Epithelial cell of prostate (primary cell): ENCODE results near the gene UBXN11.

Source experiments
- DNase-seq: peaks from one replicate; pipeline ENCODE4 v3.0.0-alpha.2; 2011; ENCODE audit warnings: low read depth, low spot score
- H3K27ac ChIP-seq: fragments of 450-650 bp; 2 replicates; pipeline ENCODE4 v1.5.1; 2017; ENCODE audit warnings: mild to moderate bottlenecking

Gene UBXN11

DNA sequence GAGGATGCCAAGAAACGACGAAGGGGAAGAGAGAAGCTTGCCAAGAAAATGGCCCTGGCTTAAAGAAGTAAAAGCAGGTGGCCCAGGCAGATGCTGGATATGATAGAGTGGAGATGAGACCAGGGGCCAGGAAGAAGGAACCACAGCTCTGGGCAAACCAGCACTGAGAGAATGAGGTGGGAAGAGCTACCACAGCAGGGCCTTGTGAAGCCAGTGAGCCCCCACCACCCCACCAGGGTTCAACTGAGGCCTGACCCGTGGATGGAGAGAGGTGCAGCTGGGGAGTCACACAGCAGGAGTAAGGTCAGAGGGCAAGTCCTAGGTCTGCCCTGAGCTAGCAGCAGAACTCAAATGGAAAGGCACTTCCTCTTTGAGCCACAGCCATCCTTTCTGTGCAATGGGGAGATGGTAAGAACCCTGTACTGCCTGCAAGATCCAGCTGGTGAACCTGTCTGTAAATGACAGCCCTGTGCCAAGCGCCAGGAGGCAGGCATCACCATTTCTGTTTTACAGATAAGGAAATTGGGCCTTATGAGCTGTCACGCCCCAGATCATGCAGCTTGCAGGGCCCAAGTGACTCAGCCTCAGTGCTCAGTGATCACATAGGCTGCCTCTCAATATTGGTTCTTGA is 18.0 kb downstream of the UBXN11 start:
- DNase-seq = no peak

DNA sequence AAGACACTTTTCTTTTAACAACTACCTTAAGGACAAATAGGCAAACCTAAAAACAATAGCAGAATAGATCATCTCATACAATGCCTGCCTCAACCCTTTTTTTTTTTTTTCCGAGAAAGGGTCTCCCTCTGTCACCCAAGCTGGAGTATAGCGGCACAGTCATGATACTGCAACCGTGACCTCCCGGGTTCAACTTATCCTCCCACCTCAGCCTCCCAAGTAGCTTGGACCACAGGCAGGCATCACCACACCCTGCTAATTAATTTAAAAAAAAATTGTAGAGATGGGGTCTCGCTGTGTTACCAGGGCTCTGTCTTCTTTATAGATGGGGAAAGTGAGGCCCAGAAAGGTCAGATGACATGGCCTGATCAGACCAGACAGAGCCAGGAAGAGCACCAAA is 18.6 kb downstream of the UBXN11 start:
- DNase-seq = no peak
- no peak overlapping the region for H3K27ac ChIP-seq

More for the DNA sequence above, 18.0 kb downstream of the UBXN11 start:
- no peak overlapping the region for H3K27ac ChIP-seq

- no peak for DNase-seq
- no peak overlapping the region for H3K27ac ChIP-seq
Measured at GRCh38 chr1:26287033-26287711, 19.3 kb downstream of the UBXN11 start.

DNA sequence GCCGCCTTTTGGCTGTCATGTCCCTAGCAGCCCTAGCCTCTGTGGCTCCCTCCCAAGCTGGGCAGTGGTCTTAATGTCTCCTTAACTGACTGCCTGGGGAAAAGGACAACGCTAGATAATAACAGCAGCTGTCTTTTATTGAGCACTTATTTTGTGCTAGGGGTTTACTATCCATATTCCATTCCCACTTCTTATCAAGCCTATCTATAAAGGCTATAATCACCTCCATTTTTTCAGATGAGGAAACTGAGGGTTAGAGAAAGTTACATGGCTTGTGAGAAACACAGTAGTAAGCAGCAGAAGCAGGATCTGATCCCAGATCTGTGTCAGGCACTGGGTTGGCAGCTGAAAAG is 20.4 kb downstream of the UBXN11 start:
- no peak for DNase-seq
- no peak overlapping the region for H3K27ac ChIP-seq

GRCh38 chr1:26285366-26286063 is 20.9 kb downstream of the UBXN11 start:
- peak overlapping the region; percentile 37 for H3K27ac ChIP-seq
- DNase-seq = no peak

DNA sequence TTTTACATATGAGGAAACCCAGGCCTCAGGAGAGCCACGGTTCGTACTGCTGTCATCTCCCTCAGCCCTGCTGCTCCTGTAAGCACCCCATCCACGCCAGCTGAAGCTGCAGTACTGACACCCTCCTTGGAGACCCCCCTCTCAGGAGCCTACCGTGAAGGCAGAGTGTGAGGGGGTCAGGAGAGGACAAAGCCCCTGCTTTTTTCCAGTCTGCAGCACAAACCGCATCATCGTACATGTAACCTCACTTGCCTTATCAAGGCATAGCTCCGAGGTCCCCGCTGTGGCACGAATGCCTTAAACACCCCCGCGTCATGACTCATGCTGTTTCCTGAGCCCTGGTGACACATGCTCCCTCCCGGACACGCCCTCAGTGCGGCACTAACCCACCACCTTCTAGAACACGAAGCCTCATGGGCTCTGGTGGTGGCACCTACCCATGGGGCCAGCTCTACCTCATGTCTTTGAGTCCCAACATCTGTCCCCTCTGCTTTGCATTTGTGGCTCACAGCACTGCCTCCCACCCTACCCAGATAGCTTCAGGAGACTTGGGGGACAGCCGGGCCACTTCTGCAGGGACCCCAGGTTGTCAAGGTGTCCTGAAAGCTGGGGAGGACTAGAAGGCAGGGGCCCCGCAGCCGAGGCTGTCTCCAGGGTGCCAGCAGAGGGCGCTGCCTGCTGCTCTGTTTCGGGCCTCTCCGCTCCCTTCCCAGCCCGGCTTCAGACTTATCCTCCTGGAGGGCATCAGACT is 21.7 kb downstream of the UBXN11 start:
- no peak for DNase-seq
- H3K27ac ChIP-seq = peak overlapping the region; percentile 37

DNA sequence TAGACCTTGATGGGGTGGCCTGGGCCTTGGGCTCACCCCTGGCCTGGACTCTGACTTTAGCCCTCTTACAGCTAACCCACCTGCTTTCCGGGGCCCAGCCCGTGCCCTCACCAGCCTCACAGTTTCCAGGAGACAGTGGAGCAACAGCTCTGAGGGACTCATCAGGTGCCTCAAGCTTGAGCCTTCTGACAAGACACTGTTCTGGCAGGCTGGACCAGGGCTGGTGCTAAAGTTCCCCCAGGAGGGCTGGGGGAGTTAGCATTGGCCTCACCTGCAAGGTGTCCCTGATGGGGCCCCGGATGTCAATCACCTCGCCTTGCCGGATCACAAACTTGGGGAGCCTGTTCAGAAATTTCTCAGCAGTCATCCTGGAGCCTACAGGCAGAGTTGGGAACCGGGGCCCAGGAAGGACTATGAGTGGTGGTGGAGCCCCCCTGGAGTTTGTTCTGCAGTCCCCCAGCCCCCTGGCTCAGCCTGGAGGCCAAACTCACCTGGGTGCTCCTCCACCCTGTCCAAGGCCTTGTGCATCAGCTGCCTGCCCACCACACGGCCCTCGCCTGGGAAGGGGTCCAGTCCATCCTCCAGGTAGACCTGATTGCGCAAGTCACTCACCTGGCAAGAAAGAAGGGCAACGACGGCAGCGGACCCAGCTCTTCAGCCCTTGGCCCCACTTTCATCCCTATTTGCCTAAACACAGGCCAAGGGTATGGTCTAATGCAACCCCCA is 22.4 kb downstream of the UBXN11 start:
- H3K27ac ChIP-seq = peak overlapping the region; percentile 37
- DNase-seq = no peak

GRCh38 chr1:26283279-26283853 is 23.1 kb downstream of the UBXN11 start:
- peak overlapping the region; percentile 37 for H3K27ac ChIP-seq
- DNase-seq = no peak

- peak overlapping the region; percentile 37 for H3K27ac ChIP-seq
- no peak for DNase-seq
Measured at GRCh38 chr1:26282401-26282918, 24.0 kb downstream of the UBXN11 start.

GRCh38 chr1:26281971-26282370 is 24.5 kb downstream of the UBXN11 start:
- DNase-seq = no peak
- H3K27ac ChIP-seq = peak overlapping the region; percentile 98

- no peak for DNase-seq
- peak overlapping the region; percentile 98 for H3K27ac ChIP-seq
Measured at GRCh38 chr1:26281091-26281958, 25.1 kb downstream of the UBXN11 start.

- DNase-seq = no peak
Measured at GRCh38 chr1:26280333-26281042, 25.9 kb downstream of the UBXN11 start.

GRCh38 chr1:26279456-26280332 is 26.7 kb downstream of the UBXN11 start, which contains the start of gene SH3BGRL3:
Gene SH3BGRL3, plus strand, starts transcription at chr1:26280086. Its CDS starts 70 bp downstream, at chr1:26280156.
- peak within 1 kb of the TSS; percentile 98 for H3K27ac ChIP-seq
- DNase-seq = no peak

More at GRCh38 chr1:26280333-26281042, 25.9 kb downstream of the UBXN11 start:
- peak overlapping the region; percentile 98 for H3K27ac ChIP-seq

DNA sequence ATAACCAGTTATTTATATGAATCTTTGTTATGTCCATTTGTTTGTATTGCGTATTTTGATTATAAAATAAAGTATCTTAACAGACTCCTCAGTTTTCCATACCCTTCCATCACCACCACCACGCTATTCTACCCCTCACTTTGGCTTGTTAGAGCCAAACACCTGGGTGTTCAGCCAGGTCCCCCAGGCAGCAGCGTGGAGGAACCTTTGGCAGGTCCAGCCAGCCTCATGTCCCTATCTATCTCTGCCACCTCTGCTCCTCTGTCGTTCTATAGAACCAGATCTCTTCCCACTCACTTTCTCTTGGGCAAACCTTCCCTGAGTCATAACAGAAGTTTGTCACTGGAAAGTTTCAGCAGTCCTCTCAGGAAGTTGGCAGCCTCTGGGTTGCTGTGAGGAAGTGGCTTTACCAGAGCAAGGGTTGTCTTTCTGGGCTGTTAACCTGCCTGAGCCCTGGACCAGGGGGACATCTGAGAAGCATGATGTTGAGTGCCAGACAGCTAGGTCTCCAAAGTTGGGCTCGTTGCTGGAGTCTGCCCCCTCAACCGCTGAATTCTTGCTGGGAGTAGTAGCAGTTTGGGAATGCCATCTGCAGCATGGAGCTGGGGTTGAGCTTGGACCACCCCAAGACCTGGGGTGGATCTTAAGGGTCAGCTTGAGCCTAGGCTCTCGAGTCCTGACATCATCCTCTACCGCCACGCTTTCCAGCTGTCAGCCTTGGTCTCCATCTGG is 27.5 kb downstream of the UBXN11 start:
- peak overlapping the region; percentile 98 for H3K27ac ChIP-seq
- DNase-seq = peak; percentile 86

GRCh38 chr1:26278303-26278702 is 28.1 kb downstream of the UBXN11 start:
- peak overlapping the region; percentile 98 for H3K27ac ChIP-seq
- DNase-seq = peak; percentile 95

DNA sequence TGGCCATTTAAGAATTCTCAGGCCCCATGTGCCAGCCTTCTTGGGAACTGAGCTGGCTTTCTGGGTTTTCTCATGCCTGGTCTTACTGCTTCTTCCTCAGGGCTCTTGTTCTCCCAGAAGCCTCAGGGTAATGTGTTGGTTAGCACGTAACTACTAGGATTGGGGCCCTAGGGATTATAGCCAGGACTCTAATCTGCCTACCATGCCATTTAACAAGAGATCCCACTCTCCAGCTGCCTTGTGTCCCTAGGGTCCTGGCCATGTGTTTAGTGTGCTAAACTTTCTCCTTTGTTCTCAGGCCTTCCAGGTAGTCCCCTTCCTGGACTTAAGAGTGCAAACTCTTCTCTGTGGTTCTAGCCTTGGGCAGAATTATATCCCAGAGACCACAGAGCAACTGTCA is 28.7 kb downstream of the UBXN11 start:
- peak overlapping the region; percentile 98 for H3K27ac ChIP-seq
- DNase-seq = no peak
